GM12875 (cell line): ENCODE results near the gene SPTBN5.

Source experiments
- H3K4me3 ChIP-seq: one replicate; pipeline ENCODE4 v1.5.1; 2011; ENCODE audit warnings: low read depth, low read length, control low read depth
- CTCF ChIP-seq: IDR thresholded peaks from 2 replicates; pipeline ENCODE4 v1.5.1; 2011; ENCODE audit warnings: low read depth, mild to moderate bottlenecking, control low read depth, inconsistent platforms, low read length, moderate library complexity, borderline replicate concordance; ENCODE audit not compliant: insufficient read depth

The SPTBN5 gene

GRCh38 chr15:41853831-41854230 lies 40.0 kb downstream of the SPTBN5 start:
- no peak for TF ChIP-seq CTCF
- H3K4me3 ChIP-seq: no peak overlapping the region

- H3K4me3 ChIP-seq: no peak overlapping the region
- no peak for TF ChIP-seq CTCF
Observed at GRCh38 chr15:41852736-41853590, 40.9 kb downstream of the SPTBN5 start.

GRCh38 chr15:41851755-41852370 lies 42.0 kb downstream of the SPTBN5 start:
- H3K4me3 ChIP-seq: no peak overlapping the region
- no peak for TF ChIP-seq CTCF

- no peak overlapping the region for H3K4me3 ChIP-seq
- TF ChIP-seq CTCF: no peak
Observed at GRCh38 chr15:41851167-41851523, 42.7 kb downstream of the SPTBN5 start.

GRCh38 chr15:41850482-41851166 lies 43.2 kb downstream of the SPTBN5 start:
- no peak for TF ChIP-seq CTCF

GRCh38 chr15:41849861-41850260 lies 44.0 kb downstream of the SPTBN5 start:
- TF ChIP-seq CTCF: no peak

More at GRCh38 chr15:41850482-41851166, 43.2 kb downstream of the SPTBN5 start:
- H3K4me3 ChIP-seq: no peak overlapping the region

GRCh38 chr15:41849204-41849603 lies 44.6 kb downstream of the SPTBN5 start:
- no peak overlapping the region for H3K4me3 ChIP-seq
- TF ChIP-seq CTCF: no peak

More at GRCh38 chr15:41849861-41850260, 44.0 kb downstream of the SPTBN5 start:
- H3K4me3 ChIP-seq: no peak overlapping the region
